SK-N-SH treated with all-trans-retinoic acid at 6 μM for 48 hours (cell line): Measurements from ENCODE around the gene RAMACL.

Experiments
- ATAC-seq: fragments of 200-7000 bp; cut with Tn5 transposase; 3 replicates; pipeline ENCODE4 v1.9.1; 2020; ENCODE audit warnings: mild to moderate bottlenecking, moderate library complexity
- ARNTL ChIP-seq: fragments of 450-650 bp; formaldehyde crosslinking; IDR thresholded peaks from 2 replicates; pipeline ENCODE4 v1.5.0; 2020; ENCODE audit warnings: low read depth, mild to moderate bottlenecking, moderate library complexity, borderline replicate concordance
- BACH2 ChIP-seq: fragments of 250-450 bp; sonication (Bioruptor Pico); IDR thresholded peaks from 2 replicates; pipeline ENCODE4 v1.9.0; 2021; ENCODE audit warnings: mild to moderate bottlenecking, borderline replicate concordance
- CSDC2 ChIP-seq: fragments of 250-450 bp; sonication (Bioruptor Pico); IDR thresholded peaks from 2 replicates; pipeline ENCODE4 v1.5.0; 2020; ENCODE audit warnings: mild to moderate bottlenecking, moderate library complexity
- ESRRG ChIP-seq: fragments of 250-450 bp; sonication (Bioruptor Pico); IDR thresholded peaks from 2 replicates; pipeline ENCODE4 v1.6.1; 2021; ENCODE audit warnings: mild to moderate bottlenecking
- GLIS3 ChIP-seq: fragments of 250-450 bp; sonication (Bioruptor Pico); IDR thresholded peaks from 2 replicates; pipeline ENCODE4 v1.5.0; 2020; ENCODE audit warnings: mild to moderate bottlenecking, moderate library complexity
- OSR1 ChIP-seq: fragments of 250-450 bp; sonication (Bioruptor Pico); IDR thresholded peaks from 2 replicates; pipeline ENCODE4 v1.8.0; 2022; ENCODE audit warnings: moderate library complexity, mild to moderate bottlenecking, inconsistent platforms
- PPARA ChIP-seq: fragments of 250-450 bp; sonication (Bioruptor Pico); IDR thresholded peaks from 2 replicates; pipeline ENCODE4 v1.5.0; 2020; ENCODE audit warnings: mild to moderate bottlenecking, borderline replicate concordance
- RARB ChIP-seq: fragments of 250-450 bp; sonication (Bioruptor Pico); IDR thresholded peaks from 2 replicates; pipeline ENCODE4 v1.8.0; 2021; ENCODE audit warnings: mild to moderate bottlenecking, moderate library complexity
- SNAI2 ChIP-seq: fragments of 250-450 bp; sonication (Bioruptor Pico); IDR thresholded peaks from 2 replicates; pipeline ENCODE4 v1.5.0; 2020; ENCODE audit warnings: mild to moderate bottlenecking, moderate library complexity
- TCF4 ChIP-seq: fragments of 250-450 bp; sonication (Bioruptor Pico); IDR thresholded peaks from 2 replicates; pipeline ENCODE4 v1.8.0; 2021; ENCODE audit warnings: mild to moderate bottlenecking, moderate library complexity, borderline replicate concordance
- TOX ChIP-seq: fragments of 250-450 bp; sonication (Bioruptor Pico); IDR thresholded peaks from 2 replicates; pipeline ENCODE4 v1.8.0; 2021; ENCODE audit warnings: mild to moderate bottlenecking, moderate library complexity, borderline replicate concordance
- ZC3H10 ChIP-seq: fragments of 250-450 bp; sonication (Bioruptor Pico); IDR thresholded peaks from 2 replicates; pipeline ENCODE4 v1.5.1; 2021; ENCODE audit warnings: mild to moderate bottlenecking, moderate library complexity
- ZFP3 ChIP-seq: fragments of 250-450 bp; sonication (Bioruptor Pico); IDR thresholded peaks from 2 replicates; pipeline ENCODE4 v1.5.0; 2020; ENCODE audit warnings: mild to moderate bottlenecking, moderate library complexity
- ZFP30 ChIP-seq: fragments of 450-650 bp; formaldehyde crosslinking; IDR thresholded peaks from 2 replicates; pipeline ENCODE4 v1.5.0; 2022; ENCODE audit warnings: mild to moderate bottlenecking, moderate library complexity
- ZNF565 ChIP-seq: fragments of 450-650 bp; formaldehyde crosslinking; conservative IDR thresholded peaks from 2 replicates; pipeline ENCODE4 v1.5.0; 2020; ENCODE audit warnings: low read depth, mild to moderate bottlenecking, moderate library complexity
- ZNF70 ChIP-seq: fragments of 450-650 bp; formaldehyde crosslinking; IDR thresholded peaks from 2 replicates; pipeline ENCODE4 v1.5.0; 2020; ENCODE audit warnings: mild to moderate bottlenecking, moderate library complexity
- ZNF8 ChIP-seq: fragments of 450-650 bp; formaldehyde crosslinking; IDR thresholded peaks from 2 replicates; pipeline ENCODE4 v1.5.0; 2020; ENCODE audit warnings: mild to moderate bottlenecking, moderate library complexity
- TF ChIP-seq, protein P1 (sequence below): fragments of 250-450 bp; sonication (Bioruptor Pico); IDR thresholded peaks from 2 replicates; pipeline ENCODE4 v1.5.0; 2020; ENCODE audit warnings: mild to moderate bottlenecking, moderate library complexity
- TF ChIP-seq, protein P2 (sequence below): fragments of 250-450 bp; sonication (Bioruptor Pico); IDR thresholded peaks from 2 replicates; pipeline ENCODE4 v1.8.0; 2020; ENCODE audit warnings: mild to moderate bottlenecking, moderate library complexity, borderline replicate concordance
- TF ChIP-seq, protein P3 (sequence below): fragments of 250-450 bp; sonication (Bioruptor Pico); IDR thresholded peaks from 2 replicates; pipeline ENCODE4 v1.8.0; 2021; ENCODE audit warnings: low read depth, mild to moderate bottlenecking, moderate library complexity, borderline replicate concordance
- TF ChIP-seq, protein P4 (sequence below): fragments of 250-450 bp; sonication (Bioruptor Pico); IDR thresholded peaks from 2 replicates; pipeline ENCODE4 v1.5.1; 2020; ENCODE audit warnings: low read depth, mild to moderate bottlenecking, moderate library complexity
- TF ChIP-seq, protein P5 (sequence below): fragments of 250-450 bp; sonication (Bioruptor Pico); IDR thresholded peaks from 2 replicates; pipeline ENCODE4 v1.5.1; 2021; ENCODE audit warnings: mild to moderate bottlenecking, moderate library complexity

Gene RAMACL

DNA sequence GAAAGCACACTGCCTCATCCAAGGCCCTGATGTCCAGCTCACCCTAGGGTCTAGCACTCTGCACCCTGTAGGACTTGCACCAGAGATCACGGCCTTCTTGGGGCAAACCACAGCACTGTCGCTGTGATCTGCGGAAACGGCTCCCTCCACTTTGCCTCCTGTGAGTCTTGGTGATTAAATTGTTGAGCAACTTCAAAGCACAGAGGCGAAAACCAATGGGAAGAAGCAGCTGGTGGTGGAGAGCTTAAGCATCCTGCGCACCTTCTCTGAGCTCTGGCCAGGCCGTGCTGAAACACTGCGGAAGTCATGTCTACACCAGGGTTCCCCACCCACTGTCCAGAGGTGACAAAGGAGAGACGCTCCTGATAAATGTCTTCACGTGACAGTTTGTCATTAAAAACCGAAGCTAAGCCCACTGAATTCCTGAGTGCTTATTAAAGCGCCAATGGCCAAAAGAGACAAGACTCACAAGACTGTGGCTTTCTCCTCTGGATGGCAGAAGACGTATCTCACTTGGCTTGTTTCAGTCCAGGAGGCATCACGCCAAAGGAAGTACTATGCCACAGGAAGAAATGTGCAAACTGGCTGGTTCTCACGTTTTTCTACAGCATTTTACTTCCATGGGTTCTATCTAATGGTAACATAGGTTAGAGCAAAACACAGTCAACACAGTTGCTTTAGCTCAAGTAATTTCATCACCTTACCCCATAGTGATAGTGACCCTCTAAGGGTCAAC is 3.1 kb downstream of the RAMACL start:
- no peak for TF ChIP-seq TOX
- no peak for TF ChIP-seq ESRRG (CRISPR knock-in tag)
- TF ChIP-seq, protein P1, sequence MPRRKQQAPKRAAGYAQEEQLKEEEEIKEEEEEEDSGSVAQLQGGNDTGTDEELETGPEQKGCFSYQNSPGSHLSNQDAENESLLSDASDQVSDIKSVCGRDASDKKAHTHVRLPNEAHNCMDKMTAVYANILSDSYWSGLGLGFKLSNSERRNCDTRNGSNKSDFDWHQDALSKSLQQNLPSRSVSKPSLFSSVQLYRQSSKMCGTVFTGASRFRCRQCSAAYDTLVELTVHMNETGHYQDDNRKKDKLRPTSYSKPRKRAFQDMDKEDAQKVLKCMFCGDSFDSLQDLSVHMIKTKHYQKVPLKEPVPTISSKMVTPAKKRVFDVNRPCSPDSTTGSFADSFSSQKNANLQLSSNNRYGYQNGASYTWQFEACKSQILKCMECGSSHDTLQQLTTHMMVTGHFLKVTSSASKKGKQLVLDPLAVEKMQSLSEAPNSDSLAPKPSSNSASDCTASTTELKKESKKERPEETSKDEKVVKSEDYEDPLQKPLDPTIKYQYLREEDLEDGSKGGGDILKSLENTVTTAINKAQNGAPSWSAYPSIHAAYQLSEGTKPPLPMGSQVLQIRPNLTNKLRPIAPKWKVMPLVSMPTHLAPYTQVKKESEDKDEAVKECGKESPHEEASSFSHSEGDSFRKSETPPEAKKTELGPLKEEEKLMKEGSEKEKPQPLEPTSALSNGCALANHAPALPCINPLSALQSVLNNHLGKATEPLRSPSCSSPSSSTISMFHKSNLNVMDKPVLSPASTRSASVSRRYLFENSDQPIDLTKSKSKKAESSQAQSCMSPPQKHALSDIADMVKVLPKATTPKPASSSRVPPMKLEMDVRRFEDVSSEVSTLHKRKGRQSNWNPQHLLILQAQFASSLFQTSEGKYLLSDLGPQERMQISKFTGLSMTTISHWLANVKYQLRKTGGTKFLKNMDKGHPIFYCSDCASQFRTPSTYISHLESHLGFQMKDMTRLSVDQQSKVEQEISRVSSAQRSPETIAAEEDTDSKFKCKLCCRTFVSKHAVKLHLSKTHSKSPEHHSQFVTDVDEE (CRISPR knock-in tag), result no peak
- no peak for TF ChIP-seq SNAI2
- TF ChIP-seq GLIS3 (CRISPR knock-in tag), result no peak
- TF ChIP-seq ARNTL (CRISPR knock-in tag), result no peak
- TF ChIP-seq TCF4 (CRISPR knock-in tag), result no peak
- TF ChIP-seq ZNF70 (CRISPR knock-in tag), result no peak
- TF ChIP-seq ZC3H10, result no peak
- no peak for TF ChIP-seq RARB (CRISPR knock-in tag)
- no peak for TF ChIP-seq ZNF565 (CRISPR knock-in tag)
- TF ChIP-seq, protein P2, sequence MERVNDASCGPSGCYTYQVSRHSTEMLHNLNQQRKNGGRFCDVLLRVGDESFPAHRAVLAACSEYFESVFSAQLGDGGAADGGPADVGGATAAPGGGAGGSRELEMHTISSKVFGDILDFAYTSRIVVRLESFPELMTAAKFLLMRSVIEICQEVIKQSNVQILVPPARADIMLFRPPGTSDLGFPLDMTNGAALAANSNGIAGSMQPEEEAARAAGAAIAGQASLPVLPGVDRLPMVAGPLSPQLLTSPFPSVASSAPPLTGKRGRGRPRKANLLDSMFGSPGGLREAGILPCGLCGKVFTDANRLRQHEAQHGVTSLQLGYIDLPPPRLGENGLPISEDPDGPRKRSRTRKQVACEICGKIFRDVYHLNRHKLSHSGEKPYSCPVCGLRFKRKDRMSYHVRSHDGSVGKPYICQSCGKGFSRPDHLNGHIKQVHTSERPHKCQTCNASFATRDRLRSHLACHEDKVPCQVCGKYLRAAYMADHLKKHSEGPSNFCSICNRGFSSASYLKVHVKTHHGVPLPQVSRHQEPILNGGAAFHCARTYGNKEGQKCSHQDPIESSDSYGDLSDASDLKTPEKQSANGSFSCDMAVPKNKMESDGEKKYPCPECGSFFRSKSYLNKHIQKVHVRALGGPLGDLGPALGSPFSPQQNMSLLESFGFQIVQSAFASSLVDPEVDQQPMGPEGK (CRISPR knock-in tag), result no peak
- TF ChIP-seq BACH2 (CRISPR knock-in tag), result no peak
- TF ChIP-seq, protein P3, sequence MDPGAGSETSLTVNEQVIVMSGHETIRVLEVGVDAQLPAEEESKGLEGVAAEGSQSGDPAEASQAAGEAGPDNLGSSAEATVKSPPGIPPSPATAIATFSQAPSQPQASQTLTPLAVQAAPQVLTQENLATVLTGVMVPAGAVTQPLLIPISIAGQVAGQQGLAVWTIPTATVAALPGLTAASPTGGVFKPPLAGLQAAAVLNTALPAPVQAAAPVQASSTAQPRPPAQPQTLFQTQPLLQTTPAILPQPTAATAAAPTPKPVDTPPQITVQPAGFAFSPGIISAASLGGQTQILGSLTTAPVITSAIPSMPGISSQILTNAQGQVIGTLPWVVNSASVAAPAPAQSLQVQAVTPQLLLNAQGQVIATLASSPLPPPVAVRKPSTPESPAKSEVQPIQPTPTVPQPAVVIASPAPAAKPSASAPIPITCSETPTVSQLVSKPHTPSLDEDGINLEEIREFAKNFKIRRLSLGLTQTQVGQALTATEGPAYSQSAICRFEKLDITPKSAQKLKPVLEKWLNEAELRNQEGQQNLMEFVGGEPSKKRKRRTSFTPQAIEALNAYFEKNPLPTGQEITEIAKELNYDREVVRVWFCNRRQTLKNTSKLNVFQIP (CRISPR knock-in tag), result no peak
- TF ChIP-seq CSDC2 (CRISPR knock-in tag), result no peak
- no peak for TF ChIP-seq ZFP3 (CRISPR knock-in tag)
- TF ChIP-seq, protein P4, sequence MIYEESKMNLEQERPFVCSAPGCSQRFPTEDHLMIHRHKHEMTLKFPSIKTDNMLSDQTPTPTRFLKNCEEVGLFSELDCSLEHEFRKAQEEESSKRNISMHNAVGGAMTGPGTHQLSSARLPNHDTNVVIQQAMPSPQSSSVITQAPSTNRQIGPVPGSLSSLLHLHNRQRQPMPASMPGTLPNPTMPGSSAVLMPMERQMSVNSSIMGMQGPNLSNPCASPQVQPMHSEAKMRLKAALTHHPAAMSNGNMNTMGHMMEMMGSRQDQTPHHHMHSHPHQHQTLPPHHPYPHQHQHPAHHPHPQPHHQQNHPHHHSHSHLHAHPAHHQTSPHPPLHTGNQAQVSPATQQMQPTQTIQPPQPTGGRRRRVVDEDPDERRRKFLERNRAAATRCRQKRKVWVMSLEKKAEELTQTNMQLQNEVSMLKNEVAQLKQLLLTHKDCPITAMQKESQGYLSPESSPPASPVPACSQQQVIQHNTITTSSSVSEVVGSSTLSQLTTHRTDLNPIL, result no peak
- ATAC-seq, result no peak

DNA sequence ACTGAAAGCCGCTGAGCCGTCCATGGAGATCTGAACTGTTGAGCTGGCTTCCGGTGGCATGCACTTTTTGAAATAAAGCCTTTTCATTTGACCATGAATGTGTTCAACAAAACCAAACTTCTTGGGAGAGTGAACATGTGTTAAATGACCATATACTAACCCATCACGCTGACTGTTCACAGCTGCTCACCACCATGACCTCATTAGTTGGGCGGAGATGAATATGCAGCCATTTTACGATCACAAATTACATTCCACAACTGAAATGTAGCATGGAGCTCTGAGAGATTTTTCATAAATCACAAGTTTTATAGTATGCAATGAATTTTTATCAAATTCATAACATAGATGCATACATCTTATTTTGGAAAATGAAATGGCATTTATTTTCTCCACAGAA is 4.2 kb downstream of the RAMACL start:
- no peak for ATAC-seq
- TF ChIP-seq, protein P2 (CRISPR knock-in tag), result no peak
- TF ChIP-seq, protein P3 (CRISPR knock-in tag), result no peak
- TF ChIP-seq RARB (CRISPR knock-in tag) (no peak), ARNTL (CRISPR knock-in tag) (no peak), ZFP3 (CRISPR knock-in tag) (no peak), ZFP30 (CRISPR knock-in tag) (no peak), ZNF8 (CRISPR knock-in tag) (no peak), ESRRG (CRISPR knock-in tag) (no peak), ZNF70 (CRISPR knock-in tag) (no peak), OSR1 (no peak), GLIS3 (CRISPR knock-in tag) (no peak), PPARA (CRISPR knock-in tag) (no peak), BACH2 (CRISPR knock-in tag) (no peak)
- TF ChIP-seq, protein P5, sequence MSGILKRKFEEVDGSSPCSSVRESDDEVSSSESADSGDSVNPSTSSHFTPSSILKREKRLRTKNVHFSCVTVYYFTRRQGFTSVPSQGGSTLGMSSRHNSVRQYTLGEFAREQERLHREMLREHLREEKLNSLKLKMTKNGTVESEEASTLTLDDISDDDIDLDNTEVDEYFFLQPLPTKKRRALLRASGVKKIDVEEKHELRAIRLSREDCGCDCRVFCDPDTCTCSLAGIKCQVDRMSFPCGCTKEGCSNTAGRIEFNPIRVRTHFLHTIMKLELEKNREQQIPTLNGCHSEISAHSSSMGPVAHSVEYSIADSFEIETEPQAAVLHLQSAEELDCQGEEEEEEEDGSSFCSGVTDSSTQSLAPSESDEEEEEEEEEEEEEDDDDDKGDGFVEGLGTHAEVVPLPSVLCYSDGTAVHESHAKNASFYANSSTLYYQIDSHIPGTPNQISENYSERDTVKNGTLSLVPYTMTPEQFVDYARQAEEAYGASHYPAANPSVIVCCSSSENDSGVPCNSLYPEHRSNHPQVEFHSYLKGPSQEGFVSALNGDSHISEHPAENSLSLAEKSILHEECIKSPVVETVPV (CRISPR knock-in tag), result no peak
- TF ChIP-seq, protein P4, result no peak
